ENCODE measurements around the gene ARHGAP10.
"Not testable (repeated sequence)": the region's sequence is repeated elsewhere in the genome, so short reads cannot be mapped to it uniquely, and the experiment has no call there.

The ARHGAP10 gene

DNA sequence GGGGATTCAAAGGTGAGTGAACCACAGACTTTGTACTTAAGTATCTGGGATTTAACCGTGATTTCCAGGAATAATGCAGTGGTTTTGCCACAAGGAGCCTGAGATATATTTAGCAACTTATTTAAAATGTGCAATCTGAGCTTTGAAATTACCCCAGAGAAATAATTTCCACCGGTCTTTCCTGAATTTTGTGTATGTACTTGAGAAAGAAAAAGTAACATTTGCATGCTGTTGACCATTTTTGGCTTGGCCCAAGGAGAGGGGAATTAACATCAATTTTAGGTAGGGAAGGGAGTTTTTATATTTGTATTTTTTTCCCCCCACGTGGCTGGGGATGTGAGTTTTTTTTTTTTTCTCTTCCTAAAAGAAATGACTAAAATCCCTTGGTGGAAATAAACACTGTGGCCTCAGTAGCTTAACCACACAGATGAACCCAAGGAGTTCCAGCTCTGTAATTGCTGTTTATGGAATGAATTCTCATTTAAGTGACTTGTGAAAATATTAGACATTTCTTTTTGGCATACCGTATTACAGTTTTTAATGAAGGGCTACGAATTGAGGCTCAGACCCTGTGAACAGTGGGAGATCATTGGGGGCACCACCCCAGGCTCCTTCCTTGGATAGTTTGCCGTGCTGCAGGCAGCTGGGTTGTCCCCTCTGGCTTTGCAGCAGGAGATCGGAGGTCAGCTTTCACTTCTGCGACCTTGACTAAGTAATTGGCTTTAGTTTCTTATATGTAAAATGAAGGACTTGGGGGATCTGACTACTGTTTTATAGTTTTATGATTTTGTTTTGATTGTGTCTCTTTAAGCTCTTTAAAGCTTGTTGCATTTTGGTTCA is 116.1 kb downstream of the ARHGAP10 start:
- DNase-seq (ENCODE audit: low read depth in 2 of 2): no peak

DNA sequence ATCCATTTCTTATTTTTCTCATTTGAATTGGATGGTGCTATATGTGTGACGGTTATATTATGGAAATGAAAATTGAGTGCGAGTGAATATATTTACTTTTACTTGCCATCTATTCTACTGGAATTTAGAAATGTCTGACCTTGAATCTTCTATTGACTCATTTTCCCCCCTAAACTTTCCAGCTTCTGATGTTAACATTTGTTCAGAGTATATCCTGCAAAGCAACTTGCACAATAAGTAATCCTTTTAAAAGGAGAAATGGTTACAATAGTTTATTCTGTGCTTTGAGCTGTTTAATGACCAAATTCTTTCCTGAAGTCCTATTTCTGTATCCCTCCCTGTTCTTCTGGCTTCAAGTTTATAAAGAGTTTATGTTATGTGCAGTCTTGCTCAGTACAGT is 116.7 kb downstream of the ARHGAP10 start:
- no peak for DNase-seq (ENCODE audit: low read depth in 2 of 2)

DNA sequence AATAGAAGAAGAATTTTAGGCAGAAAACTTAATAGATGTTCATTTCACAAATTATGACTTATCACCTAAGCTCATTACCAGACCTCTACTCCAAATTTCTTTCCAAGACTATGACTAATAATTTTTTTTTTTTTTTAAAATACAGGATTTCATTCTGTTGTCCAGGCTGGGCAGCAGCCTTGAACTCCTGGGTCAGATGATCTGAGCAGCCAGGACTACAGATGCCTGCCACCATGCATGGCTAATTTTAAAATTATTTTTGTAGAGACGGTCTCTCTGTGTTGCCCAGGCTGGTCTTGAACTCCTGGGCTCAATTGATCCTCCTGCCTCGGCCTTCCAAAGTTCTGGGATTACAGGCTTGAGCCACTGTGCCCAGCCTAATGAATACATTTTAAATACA is 119.2 kb downstream of the ARHGAP10 start:
- DNase-seq (ENCODE audit: low read depth in 2 of 2): no peak

DNA sequence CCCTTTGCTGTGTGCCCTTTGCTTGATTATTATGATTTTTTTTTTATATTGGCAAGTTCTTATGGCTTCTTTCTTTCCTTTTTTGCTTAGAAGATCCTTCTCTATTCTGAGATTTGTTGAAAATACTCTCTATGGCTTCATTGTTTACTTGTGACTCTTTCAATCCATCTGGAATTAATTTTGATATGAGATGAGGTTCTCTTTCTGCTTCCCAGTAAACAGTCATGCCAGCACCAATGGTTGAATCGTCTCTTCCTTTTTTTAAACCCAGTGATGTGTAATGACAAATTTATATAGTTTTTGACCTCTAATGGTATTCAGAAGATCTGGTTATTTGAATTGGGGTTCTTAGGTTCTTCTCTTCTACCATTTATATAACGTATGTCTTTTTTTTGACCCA is 121.8 kb downstream of the ARHGAP10 start:
- no peak for DNase-seq (ENCODE audit: low read depth in 2 of 2)

DNA sequence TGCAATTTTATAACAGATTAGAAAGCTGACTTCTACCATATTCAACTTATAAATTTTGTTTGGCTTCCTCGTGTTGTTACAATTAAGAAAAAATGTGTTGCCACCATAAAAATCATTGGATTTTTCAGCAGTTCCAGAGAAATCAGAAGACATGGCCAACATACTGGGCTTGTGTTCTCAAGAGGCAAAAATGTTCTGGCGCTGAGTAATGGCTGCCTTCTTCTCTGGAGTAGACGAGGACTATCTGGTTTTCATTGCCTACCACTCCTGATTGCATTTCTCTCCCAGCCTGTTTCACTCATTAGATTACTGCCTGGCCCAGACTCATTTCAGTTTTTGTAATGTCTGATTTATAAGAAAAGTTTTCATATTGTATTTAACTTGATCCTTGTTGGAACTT is 122.3 kb downstream of the ARHGAP10 start:
- DNase-seq (ENCODE audit: low read depth in 2 of 2): no peak

DNA sequence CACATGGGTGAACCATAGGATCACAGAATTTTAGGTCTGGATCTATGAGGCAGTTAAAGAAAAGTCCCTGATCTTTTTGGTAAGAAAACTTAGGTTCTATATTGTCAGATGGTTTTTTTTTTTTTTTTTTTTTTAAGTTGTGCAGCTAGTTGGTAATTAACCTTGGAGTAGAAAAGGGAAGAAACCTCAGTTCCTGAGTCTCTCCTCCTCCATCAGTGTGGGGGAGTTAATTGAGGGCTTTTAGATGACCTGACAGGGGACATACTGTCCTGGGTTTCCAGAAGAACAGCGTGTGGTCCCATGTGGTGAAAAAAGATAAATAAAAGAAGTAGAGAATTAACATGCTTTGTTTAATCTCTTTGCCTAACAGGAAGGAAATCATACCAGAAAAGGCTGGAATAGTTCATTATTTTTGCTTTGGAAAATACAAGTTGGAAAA is 123.7 kb downstream of the ARHGAP10 start:
- no peak for DNase-seq (ENCODE audit: low read depth in 2 of 2)

DNA sequence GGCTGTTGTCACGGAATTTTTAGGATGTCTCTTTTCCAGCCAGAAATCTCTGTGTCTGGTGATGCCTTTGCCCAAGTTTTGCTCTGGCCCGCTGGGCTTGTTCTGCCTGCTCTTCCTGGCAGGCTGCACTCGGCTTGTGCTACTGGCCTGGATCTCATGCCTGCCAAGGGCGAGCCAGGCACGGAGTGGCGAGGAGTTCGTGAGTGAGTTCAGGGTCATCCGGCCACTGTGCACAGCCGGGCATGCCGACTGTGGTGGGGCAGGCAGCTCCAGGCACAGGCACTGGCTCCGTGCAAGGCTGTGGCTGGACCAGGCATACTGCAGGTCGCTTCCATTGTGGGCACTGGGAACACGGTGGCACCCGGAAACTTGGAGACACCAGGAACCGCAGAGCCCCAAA is 129.1 kb downstream of the ARHGAP10 start:
- DNase-seq (ENCODE audit: low read depth in 2 of 2): no peak

DNA sequence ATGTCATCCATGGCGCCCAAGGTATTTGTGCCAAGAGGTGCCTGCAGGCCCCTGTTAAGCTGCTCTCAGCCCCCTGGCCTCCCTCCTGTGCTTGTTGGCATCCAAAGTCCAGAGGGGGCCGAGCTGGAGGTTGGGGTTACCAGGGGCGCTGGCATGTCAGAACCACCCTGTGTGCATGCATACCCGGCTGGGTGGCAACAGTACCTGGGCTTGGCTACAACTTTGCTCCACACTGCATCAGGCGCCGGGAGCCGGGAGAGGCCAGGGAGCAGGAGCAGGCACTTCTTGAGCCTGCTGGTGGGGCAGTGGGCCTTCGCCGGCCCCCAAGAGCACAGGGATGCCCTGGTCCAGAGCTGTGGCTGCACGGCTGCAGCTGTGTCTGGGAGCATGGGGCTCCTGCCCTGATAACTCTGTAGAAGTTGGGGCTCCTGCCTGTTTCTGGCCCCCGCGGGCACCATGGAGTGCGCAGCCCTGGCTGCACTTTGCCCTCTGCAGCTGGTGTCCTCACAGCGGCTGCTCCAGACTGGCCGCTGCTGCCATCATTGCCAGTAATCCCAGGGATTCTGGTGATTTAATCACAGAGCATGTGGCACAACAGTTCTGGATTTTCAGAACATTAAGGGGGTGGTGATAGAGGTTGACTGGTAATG is 130.3 kb downstream of the ARHGAP10 start:
- DNase-seq (ENCODE audit: low read depth in 2 of 2): no peak

DNA sequence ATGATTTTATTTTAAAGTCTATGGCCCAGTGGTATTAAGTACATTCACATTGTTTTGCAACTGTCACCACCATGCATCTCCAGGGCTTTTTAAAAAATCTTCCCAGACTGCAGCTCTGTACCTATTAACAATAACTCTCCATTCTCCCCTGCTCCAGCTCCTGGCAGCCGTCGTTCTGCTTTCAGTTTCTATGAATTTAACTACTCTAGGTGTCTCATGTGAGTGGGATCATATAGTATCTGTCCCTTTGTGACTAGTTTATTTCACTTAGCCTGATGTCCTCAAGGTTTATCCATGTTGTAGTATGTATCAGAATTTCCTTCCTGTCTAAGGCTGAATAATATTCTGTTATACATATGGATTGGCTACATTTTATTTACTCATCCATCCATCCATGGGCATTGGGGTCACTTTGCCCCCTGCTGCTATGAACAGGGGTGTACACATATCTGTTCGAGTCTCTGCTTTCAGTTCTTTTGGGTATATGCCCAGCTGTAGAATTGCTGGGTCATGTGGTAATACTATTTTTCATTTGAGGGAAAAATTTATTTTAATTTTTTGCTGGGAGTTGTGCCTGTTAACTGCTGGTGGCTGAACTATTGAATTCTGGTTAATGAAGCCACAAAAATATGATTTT is 131.3 kb downstream of the ARHGAP10 start:
- DNase-seq (ENCODE audit: low read depth in 2 of 2): no peak

DNA sequence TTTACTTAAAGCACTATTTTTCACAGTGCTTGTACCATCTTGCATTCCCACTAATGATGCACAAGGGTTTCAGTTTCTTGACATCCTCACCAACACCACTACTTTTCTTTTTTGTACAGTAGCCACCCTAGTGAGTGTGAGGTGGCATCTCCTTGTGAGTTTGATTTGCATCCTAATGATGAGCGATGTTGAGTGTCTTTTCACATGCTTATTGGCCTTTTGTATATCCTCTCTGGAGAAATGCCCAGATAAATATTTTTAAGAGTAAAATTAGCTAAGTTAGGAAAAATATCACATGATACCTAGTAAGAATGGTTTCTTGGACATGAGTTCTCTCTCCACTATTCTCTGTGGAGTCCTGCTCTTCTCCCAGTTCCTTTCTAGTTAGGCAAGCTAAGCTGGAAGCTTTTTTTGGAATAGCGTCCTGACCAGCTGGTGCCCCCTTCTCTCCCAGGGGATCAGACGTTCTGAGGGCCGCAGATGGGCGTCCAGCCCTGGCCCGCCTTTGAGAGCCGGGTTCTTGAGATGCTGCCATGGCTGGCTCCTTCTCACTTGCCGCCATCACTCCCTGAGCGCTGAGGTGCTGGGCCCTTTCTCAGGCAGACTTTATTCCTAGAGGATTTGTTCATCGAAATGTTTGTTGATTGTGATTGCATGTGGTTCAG is 132.1 kb downstream of the ARHGAP10 start:
- no peak for DNase-seq (ENCODE audit: low read depth in 2 of 2)

DNA sequence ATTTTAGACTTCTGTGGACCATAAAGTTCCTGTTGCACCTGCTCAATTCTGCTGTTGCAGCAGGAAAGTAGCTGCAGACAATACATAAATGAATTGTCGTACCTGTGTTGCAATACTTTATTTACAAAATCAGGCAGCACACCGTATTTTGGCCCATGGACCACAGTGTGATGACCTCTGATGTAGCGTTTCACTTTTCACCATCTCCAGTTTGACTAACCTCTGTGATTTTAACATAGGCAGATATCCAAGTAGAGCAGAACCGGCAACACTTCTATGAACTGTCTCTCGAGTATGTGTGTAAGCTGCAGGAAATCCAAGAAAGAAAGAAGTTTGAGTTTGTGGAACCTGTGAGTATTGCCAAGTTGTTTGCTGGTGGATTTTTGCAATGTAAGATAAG is 132.7 kb downstream of the ARHGAP10 start:
- no peak for DNase-seq (ENCODE audit: low read depth in 2 of 2)

DNA sequence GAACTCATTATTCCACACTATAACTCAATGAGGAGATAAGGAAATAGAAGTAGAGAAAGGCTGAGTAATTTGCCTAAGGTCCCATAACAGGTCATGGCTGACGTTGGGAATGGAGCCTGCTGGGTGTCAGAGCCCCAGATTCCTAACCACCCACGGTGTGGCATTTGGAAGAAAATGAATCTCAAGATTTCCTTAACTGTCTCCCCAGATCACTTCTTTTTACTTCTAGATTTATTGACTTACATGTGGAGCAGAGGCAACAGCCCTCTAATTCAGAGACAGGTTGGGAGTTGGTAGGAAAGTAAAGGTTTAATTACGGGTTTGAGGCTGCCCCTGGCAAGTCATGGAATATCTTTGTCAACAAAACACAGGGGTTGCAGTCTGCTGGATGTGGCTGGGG is 134.0 kb downstream of the ARHGAP10 start:
- no peak for DNase-seq (ENCODE audit: low read depth in 2 of 2)

DNA sequence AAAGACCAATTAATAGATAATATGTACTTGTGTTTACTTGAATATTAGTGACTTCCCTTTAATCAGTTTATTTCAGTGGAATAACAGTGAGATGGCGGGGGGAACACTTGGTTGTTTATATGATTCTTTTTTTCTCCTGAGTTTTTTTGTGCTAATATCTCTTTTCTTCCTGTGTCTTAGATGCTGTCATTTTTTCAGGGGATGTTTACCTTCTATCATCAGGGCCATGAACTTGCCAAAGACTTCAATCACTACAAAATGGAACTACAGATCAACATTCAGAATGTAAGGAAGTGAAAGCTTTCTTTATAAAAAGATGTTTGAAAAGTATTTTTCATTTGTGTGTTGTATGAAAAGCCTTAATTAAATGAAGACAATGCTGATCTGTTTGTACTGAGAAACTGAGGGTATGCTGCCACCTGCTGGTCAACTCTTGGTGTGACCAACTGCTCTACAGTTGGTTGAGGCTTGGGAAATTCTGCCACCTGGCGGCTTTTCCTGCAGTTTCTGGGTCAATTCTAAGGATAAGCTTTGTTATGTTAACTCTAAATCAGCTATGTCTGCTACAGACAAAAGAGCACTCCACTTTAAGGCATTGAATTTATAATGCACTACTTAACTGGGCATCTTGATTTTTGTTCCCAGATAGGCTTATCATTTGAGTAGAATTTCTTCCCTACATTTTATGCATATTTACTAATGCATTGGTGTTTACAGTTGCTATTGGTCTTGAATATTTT is 134.8 kb downstream of the ARHGAP10 start:
- peak; percentile 81 to 87 for DNase-seq (ENCODE audit: low read depth in 2 of 2)

DNA sequence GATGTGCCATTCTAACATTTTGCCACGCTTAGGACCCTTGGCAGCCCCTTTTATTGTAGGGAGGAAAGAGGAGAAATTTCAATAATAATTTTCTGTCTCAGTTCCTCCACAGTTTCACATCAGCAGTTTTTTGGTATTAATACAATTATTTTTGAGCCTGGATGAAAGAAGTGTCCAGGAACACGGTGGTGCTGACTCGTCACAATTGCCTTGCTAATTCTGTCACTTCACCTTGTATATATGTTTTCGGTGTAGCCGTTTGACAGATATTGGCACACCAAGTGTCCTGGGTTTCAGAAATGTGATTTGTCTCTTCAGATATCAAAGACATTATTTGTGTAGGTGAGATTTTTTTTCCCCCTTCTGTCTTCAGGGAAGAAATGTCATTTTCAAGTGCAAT is 142.2 kb downstream of the ARHGAP10 start:
- DNase-seq (ENCODE audit: low read depth in 2 of 2): no peak

DNA sequence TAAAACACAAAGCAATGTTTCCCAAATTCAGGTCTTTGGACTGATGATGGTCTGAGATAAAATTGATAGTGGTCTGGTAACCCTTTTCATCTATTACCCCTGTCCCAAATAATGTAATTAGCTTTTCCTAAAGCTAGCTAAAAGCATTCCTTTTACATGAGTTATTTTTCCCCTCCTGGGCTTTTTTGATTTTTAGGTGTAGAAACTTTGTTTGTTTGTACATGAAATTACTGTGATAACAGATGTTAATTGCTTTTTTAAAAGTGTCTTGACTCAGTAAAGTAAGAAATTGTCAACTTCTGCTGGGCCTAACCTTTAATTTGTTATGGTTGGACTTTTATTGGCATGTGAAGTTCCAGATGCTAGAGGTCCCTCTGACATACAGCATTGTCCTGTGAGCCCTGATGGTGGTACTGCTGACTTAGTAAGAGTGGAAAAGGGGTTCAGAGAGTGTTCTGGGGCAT is 145.5 kb downstream of the ARHGAP10 start:
- no peak for DNase-seq (ENCODE audit: low read depth in 2 of 2)

DNA sequence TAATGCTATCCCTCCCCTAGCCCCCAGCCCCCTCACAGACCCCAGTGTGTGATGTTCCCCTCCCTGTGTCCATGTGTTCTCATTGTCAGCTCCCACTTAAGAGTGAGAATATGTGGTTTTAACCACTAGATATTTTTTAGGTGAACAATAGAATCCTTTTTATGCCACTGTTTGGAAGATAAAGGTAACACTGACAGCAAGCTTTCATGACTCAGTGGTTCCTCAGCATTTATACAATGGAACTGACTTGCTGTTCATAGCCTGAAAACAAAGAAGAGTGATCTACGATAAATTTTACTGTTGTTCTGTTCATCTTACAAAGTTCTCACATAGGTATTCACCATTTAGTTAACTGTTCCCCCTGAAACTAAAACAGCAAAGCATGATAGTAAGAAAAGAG is 147.8 kb downstream of the ARHGAP10 start:
- no peak for DNase-seq (ENCODE audit: low read depth in 2 of 2)

DNA sequence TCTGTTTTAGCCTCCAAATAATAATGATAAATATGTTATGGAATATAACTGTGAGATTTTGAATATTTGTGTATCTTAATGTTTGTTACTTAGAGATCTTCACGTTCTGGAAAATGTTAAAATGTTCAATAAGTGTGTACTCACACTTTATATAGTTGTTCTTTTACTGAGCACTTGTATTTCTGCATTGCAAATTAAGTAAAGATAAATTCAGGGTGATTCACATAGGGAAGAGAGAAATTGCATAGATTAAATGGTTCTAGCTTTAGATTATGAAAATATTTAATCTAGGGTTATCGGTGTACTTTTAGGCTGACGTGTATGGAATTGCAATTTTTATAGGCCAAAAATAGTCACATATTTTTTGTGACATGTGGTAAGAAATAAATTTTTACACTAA is 148.6 kb downstream of the ARHGAP10 start:
- no peak for DNase-seq (ENCODE audit: low read depth in 2 of 2)

DNA sequence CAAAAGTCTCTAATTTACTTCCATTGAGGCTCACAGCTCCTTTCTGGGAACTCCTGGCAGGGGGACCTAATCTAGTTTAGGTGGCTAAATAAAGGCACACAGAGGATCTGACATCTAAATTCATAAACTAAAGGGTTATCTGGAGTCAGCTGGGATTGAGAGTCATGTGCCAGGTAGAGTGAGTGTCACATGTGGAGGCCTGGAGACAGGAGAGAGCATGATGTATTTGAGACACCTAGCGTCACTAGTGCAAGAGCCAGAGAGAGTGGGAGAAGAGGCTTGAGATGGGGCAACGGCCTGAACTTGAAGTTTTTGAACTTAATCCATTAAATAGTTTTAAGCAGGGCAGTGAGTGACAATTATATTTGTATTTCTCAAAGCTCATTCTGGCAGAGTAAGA is 152.6 kb downstream of the ARHGAP10 start:
- no peak for DNase-seq (ENCODE audit: low read depth in 2 of 2)

DNA sequence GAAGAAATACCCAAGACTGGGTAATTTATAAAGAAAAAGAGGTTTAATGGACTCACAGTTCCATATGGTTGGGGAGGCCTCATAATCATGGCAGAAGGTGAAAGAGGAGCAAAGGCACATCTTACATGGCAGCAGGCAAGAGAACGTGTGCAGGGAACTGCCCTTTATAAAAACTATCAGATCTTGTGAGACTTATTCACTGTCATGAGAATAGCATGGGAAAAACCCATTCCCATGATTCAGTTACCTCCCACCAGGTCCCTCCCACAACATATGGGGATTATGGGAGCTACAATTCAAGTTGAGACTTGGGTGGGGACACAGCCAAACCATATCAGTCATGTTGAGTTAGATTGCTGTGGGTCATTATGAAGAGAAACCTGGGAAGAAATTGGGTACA is 153.3 kb downstream of the ARHGAP10 start:
- not testable (repeated sequence) for DNase-seq (ENCODE audit: low read depth in 2 of 2)

DNA sequence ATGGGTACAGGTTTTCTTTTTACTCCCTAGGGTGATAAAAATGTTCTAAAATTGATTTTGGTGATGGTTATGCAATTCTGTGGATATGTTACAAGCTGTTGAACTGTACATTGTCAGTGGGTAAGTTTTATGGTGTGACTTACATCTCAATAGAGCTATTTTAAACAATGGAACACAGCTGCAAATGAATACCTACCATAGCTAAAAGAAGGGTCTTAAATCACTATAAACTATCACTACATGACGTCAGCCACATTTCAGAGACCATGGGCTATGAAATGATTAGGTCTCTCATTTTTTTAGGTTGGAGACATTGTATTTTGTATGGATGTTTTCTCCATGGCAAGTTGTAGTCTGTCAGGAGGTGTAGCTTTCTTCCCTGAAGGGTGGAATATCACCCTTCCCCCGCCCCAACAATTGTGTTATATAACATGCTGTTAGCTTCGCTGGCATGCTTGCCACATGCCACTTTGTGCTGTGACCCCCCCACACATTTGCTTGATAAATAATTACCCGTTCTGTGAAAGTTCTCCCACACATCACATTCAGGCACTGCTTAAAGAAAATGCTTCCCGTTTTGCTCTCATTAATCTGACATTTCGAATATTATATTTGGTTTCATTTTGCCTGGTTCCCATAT is 159.7 kb downstream of the ARHGAP10 start:
- DNase-seq (ENCODE audit: low read depth in 2 of 2): no peak

DNA sequence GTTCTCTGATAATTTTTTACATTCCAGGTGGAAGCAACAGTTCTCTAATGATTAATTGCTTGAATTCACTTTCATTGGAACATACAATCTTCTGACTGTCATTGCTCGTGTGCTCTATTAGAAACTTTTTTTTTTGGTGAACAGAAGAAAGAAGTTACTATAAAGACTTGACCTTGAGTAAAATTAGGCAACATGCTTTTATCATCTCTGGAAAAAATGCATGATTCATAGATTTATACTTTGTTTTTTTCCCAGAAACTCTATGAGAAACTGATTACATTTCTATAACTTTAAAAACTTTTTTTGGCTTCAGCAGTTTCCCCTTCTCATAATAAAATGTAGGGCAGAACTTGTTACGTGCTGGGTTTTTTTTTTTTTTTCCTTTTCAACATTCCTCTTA is 167.6 kb downstream of the ARHGAP10 start:
- DNase-seq (ENCODE audit: low read depth in 2 of 2): no peak
